Measurements from ENCODE around the gene REEP3. TPM values are rescaled to one million over a fixed set of nuclear protein-coding genes. Genes with fewer than 3 reads are reported as not detected.
"Not testable (repeated sequence)": the region's sequence is repeated elsewhere in the genome, so short reads cannot be mapped to it uniquely, and the experiment has no call there.

Gene REEP3
- total RNA-seq, 1 donor from 2014 or later, result 13.6 TPM

- H3K4me1 ChIP-seq (ENCODE audit: control insufficient read depth in 3 of 3, insufficient read depth in 3 of 3, low read length in 3 of 3); H3K27me3 ChIP-seq (ENCODE audit: control insufficient read depth in 3 of 3, insufficient read depth in 3 of 3, low read length in 3 of 3); H3K9me3 ChIP-seq (ENCODE audit: control insufficient read depth in 3 of 3, low read length in 3 of 3); H3K36me3 ChIP-seq (ENCODE audit: control insufficient read depth in 3 of 3, insufficient read depth in 3 of 3, low read length in 3 of 3); H3K4me3 ChIP-seq (ENCODE audit: low read length in 3 of 3); H3K9ac ChIP-seq (ENCODE audit: low read depth in 1 of 3, low read length in 3 of 3); H3K27ac ChIP-seq (ENCODE audit: low read depth, low read length): not testable (repeated sequence)
These were observed 143.9 kb downstream of the REEP3 start for GRCh38 chr10:63665006-63665580.

- no peak overlapping the region for H3K9ac ChIP-seq (ENCODE audit: low read depth in 1 of 3, low read length in 3 of 3)
- no peaks in the 10 kb centered on the region for H3K9me3 ChIP-seq (ENCODE audit: control insufficient read depth in 3 of 3, low read length in 3 of 3)
- no peak overlapping the region for H3K27ac ChIP-seq (ENCODE audit: low read depth, low read length)
- peaks cover 3 to 7% (median 4%) of the 10 kb centered on the region in 3 donors for H3K4me1 ChIP-seq (ENCODE audit: control insufficient read depth in 3 of 3, insufficient read depth in 3 of 3, low read length in 3 of 3)
- H3K27me3 ChIP-seq (ENCODE audit: control insufficient read depth in 3 of 3, insufficient read depth in 3 of 3, low read length in 3 of 3), result no peaks in the 10 kb centered on the region
- no peaks in the 10 kb centered on the region for H3K36me3 ChIP-seq (ENCODE audit: control insufficient read depth in 3 of 3, insufficient read depth in 3 of 3, low read length in 3 of 3)
- no peak overlapping the region for H3K4me3 ChIP-seq (ENCODE audit: low read length in 3 of 3)
These were observed 144.5 kb downstream of the REEP3 start for GRCh38 chr10:63665670-63666134.

- Histone ChIP-seq H3K27me3 (ENCODE audit: control insufficient read depth in 3 of 3, insufficient read depth in 3 of 3, low read length in 3 of 3) (no peaks in the 10 kb centered on the region), H3K36me3 (ENCODE audit: control insufficient read depth in 3 of 3, insufficient read depth in 3 of 3, low read length in 3 of 3) (no peaks in the 10 kb centered on the region), H3K9me3 (ENCODE audit: control insufficient read depth in 3 of 3, low read length in 3 of 3) (no peaks in the 10 kb centered on the region), H3K27ac (ENCODE audit: low read depth, low read length) (peak overlapping the region; percentile 28), H3K4me1 (ENCODE audit: control insufficient read depth in 3 of 3, insufficient read depth in 3 of 3, low read length in 3 of 3) (peaks cover 4 to 13% (median 9%) of the 10 kb centered on the region in 3 donors), H3K4me3 (ENCODE audit: low read length in 3 of 3) (no peak overlapping the region), H3K9ac (ENCODE audit: low read depth in 1 of 3, low read length in 3 of 3) (no peak overlapping the region)
These were observed 145.7 kb downstream of the REEP3 start for GRCh38 chr10:63666836-63667383.

GRCh38 chr10:63667596-63668480, 146.6 kb downstream of the REEP3 start:
- Histone ChIP-seq H3K9me3 (ENCODE audit: control insufficient read depth in 3 of 3, low read length in 3 of 3) (no peaks in the 10 kb centered on the region), H3K36me3 (ENCODE audit: control insufficient read depth in 3 of 3, insufficient read depth in 3 of 3, low read length in 3 of 3) (no peaks in the 10 kb centered on the region), H3K27ac (ENCODE audit: low read depth, low read length) (no peak overlapping the region), H3K27me3 (ENCODE audit: control insufficient read depth in 3 of 3, insufficient read depth in 3 of 3, low read length in 3 of 3) (no peaks in the 10 kb centered on the region), H3K4me3 (ENCODE audit: low read length in 3 of 3) (no peak overlapping the region), H3K9ac (ENCODE audit: low read depth in 1 of 3, low read length in 3 of 3) (no peak overlapping the region), H3K4me1 (ENCODE audit: control insufficient read depth in 3 of 3, insufficient read depth in 3 of 3, low read length in 3 of 3) (peaks cover 11 to 17% (median 15%) of the 10 kb centered on the region in 3 donors)

GRCh38 chr10:63670291-63670898, 149.2 kb downstream of the REEP3 start:
- Histone ChIP-seq H3K4me3 (ENCODE audit: low read length in 3 of 3) (peak overlapping the region; percentile 7 to 54 (median 50)), H3K4me1 (ENCODE audit: control insufficient read depth in 3 of 3, insufficient read depth in 3 of 3, low read length in 3 of 3) (peaks cover 14 to 23% (median 15%) of the 10 kb centered on the region in 3 donors), H3K9ac (ENCODE audit: low read depth in 1 of 3, low read length in 3 of 3) (peak overlapping the region in 1 of 3 donors; percentile 26), H3K9me3 (ENCODE audit: control insufficient read depth in 3 of 3, low read length in 3 of 3) (no peaks in the 10 kb centered on the region), H3K36me3 (ENCODE audit: control insufficient read depth in 3 of 3, insufficient read depth in 3 of 3, low read length in 3 of 3) (no peaks in the 10 kb centered on the region), H3K27ac (ENCODE audit: low read depth, low read length) (peak overlapping the region; percentile 63), H3K27me3 (ENCODE audit: control insufficient read depth in 3 of 3, insufficient read depth in 3 of 3, low read length in 3 of 3) (no peaks in the 10 kb centered on the region)

GRCh38 chr10:63671317-63671937, 150.2 kb downstream of the REEP3 start:
- no peaks in the 10 kb centered on the region for H3K36me3 ChIP-seq (ENCODE audit: control insufficient read depth in 3 of 3, insufficient read depth in 3 of 3, low read length in 3 of 3)
- H3K9ac ChIP-seq (ENCODE audit: low read depth in 1 of 3, low read length in 3 of 3), result no peak overlapping the region
- peak overlapping the region; percentile 63 for H3K27ac ChIP-seq (ENCODE audit: low read depth, low read length)
- no peak overlapping the region for H3K4me3 ChIP-seq (ENCODE audit: low read length in 3 of 3)
- peaks cover 14 to 23% (median 15%) of the 10 kb centered on the region in 3 donors for H3K4me1 ChIP-seq (ENCODE audit: control insufficient read depth in 3 of 3, insufficient read depth in 3 of 3, low read length in 3 of 3)
- H3K27me3 ChIP-seq (ENCODE audit: control insufficient read depth in 3 of 3, insufficient read depth in 3 of 3, low read length in 3 of 3), result no peaks in the 10 kb centered on the region
- H3K9me3 ChIP-seq (ENCODE audit: control insufficient read depth in 3 of 3, low read length in 3 of 3), result no peaks in the 10 kb centered on the region

GRCh38 chr10:63672491-63672890, 151.3 kb downstream of the REEP3 start:
- Histone ChIP-seq H3K27ac (ENCODE audit: low read depth, low read length) (peak overlapping the region; percentile 63), H3K36me3 (ENCODE audit: control insufficient read depth in 3 of 3, insufficient read depth in 3 of 3, low read length in 3 of 3) (no peaks in the 10 kb centered on the region), H3K27me3 (ENCODE audit: control insufficient read depth in 3 of 3, insufficient read depth in 3 of 3, low read length in 3 of 3) (no peaks in the 10 kb centered on the region), H3K9ac (ENCODE audit: low read depth in 1 of 3, low read length in 3 of 3) (no peak overlapping the region), H3K4me1 (ENCODE audit: control insufficient read depth in 3 of 3, insufficient read depth in 3 of 3, low read length in 3 of 3) (peaks cover 14 to 23% (median 15%) of the 10 kb centered on the region in 3 donors), H3K9me3 (ENCODE audit: control insufficient read depth in 3 of 3, low read length in 3 of 3) (no peaks in the 10 kb centered on the region), H3K4me3 (ENCODE audit: low read length in 3 of 3) (no peak overlapping the region)

GRCh38 chr10:63673246-63673645, 152.0 kb downstream of the REEP3 start:
- no peaks in the 10 kb centered on the region for H3K9me3 ChIP-seq (ENCODE audit: control insufficient read depth in 3 of 3, low read length in 3 of 3)
- no peak overlapping the region for H3K4me3 ChIP-seq (ENCODE audit: low read length in 3 of 3)
- H3K27ac ChIP-seq (ENCODE audit: low read depth, low read length), result no peak overlapping the region
- no peaks in the 10 kb centered on the region for H3K27me3 ChIP-seq (ENCODE audit: control insufficient read depth in 3 of 3, insufficient read depth in 3 of 3, low read length in 3 of 3)
- no peak overlapping the region for H3K9ac ChIP-seq (ENCODE audit: low read depth in 1 of 3, low read length in 3 of 3)
- H3K4me1 ChIP-seq (ENCODE audit: control insufficient read depth in 3 of 3, insufficient read depth in 3 of 3, low read length in 3 of 3), result peaks cover 14 to 23% (median 15%) of the 10 kb centered on the region in 3 donors
- no peaks in the 10 kb centered on the region for H3K36me3 ChIP-seq (ENCODE audit: control insufficient read depth in 3 of 3, insufficient read depth in 3 of 3, low read length in 3 of 3)

GRCh38 chr10:63673846-63674245, 152.6 kb downstream of the REEP3 start:
- Histone ChIP-seq H3K36me3 (ENCODE audit: control insufficient read depth in 3 of 3, insufficient read depth in 3 of 3, low read length in 3 of 3) (no peaks in the 10 kb centered on the region), H3K4me3 (ENCODE audit: low read length in 3 of 3) (no peak overlapping the region), H3K9ac (ENCODE audit: low read depth in 1 of 3, low read length in 3 of 3) (no peak overlapping the region), H3K4me1 (ENCODE audit: control insufficient read depth in 3 of 3, insufficient read depth in 3 of 3, low read length in 3 of 3) (peaks cover 14 to 23% (median 15%) of the 10 kb centered on the region in 3 donors), H3K27me3 (ENCODE audit: control insufficient read depth in 3 of 3, insufficient read depth in 3 of 3, low read length in 3 of 3) (no peaks in the 10 kb centered on the region), H3K9me3 (ENCODE audit: control insufficient read depth in 3 of 3, low read length in 3 of 3) (no peaks in the 10 kb centered on the region), H3K27ac (ENCODE audit: low read depth, low read length) (no peak overlapping the region)
